ENCODE results near the gene ZNF189. TPM values are rescaled to one million over a fixed set of nuclear protein-coding genes. Genes with fewer than 3 reads are reported as not detected.

ZNF189 gene
- total and polyA plus RNA-seq, 2 donors (not counting 3 experiments of a cell fraction or from before 2014, with no cell fraction given) = 3.3 to 14.6 TPM

GRCh38 chr9:101399643-101399970, 956 bp downstream of the ZNF189 start:
- no peak overlapping the region for H2AFZ ChIP-seq (ENCODE audit: low read depth, low read length)
- peak overlapping the region; percentile 61 for H3K27ac ChIP-seq (ENCODE audit: insufficient read depth, low read depth, low read length)
- DNase-seq (ENCODE audit: low read depth, low spot score) (no peak), FAIRE-seq (no peak)
- intact Hi-C loops (cut with micrococcal nuclease) = loop anchor here (2.0 to 5.0 kb wide), 4 partner anchors 283 to 1577 kb away; partner anchors contain the start of gene MSANTD3
- peak overlapping the region; percentile 66 to 86 (median 74) for H3K4me3 ChIP-seq (replicated peaks in 1 of 3; ENCODE audit: insufficient read depth in 1 of 3, low read depth in 1 of 3, low read length in 3 of 3)
- peaks cover 65% of the 10 kb centered on the region for H3K79me2 ChIP-seq (ENCODE audit: control insufficient read depth, insufficient read depth, low read length)
- H3K27me3 ChIP-seq (ENCODE audit: control insufficient read depth in 2 of 2, insufficient read depth in 2 of 2, low read length in 2 of 2) = no peaks in the 10 kb centered on the region
- peaks cover 10 to 13% of the 10 kb centered on the region in 2 experiments for H3K36me3 ChIP-seq (ENCODE audit: control insufficient read depth in 2 of 2, extremely low read depth in 1 of 2, insufficient read depth in 2 of 2, low read length in 2 of 2)
- H3K9me1 ChIP-seq (replicated peaks; ENCODE audit: control insufficient read depth, extremely low read depth, insufficient read depth, low read length) = no peaks in the 10 kb centered on the region
- POLR2A ChIA-PET = interaction anchor here (1.3 kb wide), 1 partner anchor 10 kb away, joined by 3 read pairs; no protein-coding TSS in a partner anchor
- CTCF ChIA-PET = interaction anchor here (1.4 to 2.2 kb wide), 4 partner anchors 11 to 1075 kb away, joined by 3 to 22 read pairs (median 6); no protein-coding TSS in a partner anchor
- H3K9ac ChIP-seq (replicated peaks; ENCODE audit: extremely low read depth, insufficient read depth, low read length) = peak overlapping the region; percentile 74
- no peaks in the 10 kb centered on the region for H3K9me3 ChIP-seq (replicated peaks; ENCODE audit: control insufficient read depth, insufficient read depth, low read length)
- H3K4me2 ChIP-seq (ENCODE audit: insufficient read depth, low read length) = peak overlapping the region; percentile 89
- BruUV-seq (replicated peaks) = no TSS peak
- H3K4me1 ChIP-seq (ENCODE audit: control insufficient read depth, extremely low read depth, insufficient read depth, low read length) = peaks cover 26% of the 10 kb centered on the region
- dilution Hi-C loops (cut with MboI; ENCODE audit: extremely low pct_ligation_motif_present, low sequenced_read_pairs) = no loop called here
- no peak for TF ChIP-seq MYC (IDR thresholded peaks at IDR 0.05; ENCODE audit: low read depth, low read length)
- no peak for TF ChIP-seq CTCF (IDR thresholded peaks at IDR 0.05; ENCODE audit: extremely low read depth in 1 of 2, insufficient read depth in 1 of 2, low read depth in 1 of 2, low read length in 2 of 2)
- no peak for TF ChIP-seq EZH2 (IDR thresholded peaks at IDR 0.05; ENCODE audit: borderline replicate concordance, low read depth, low read length, severe bottlenecking)
- no peak for TF ChIP-seq GATA2 (IDR thresholded peaks at IDR 0.05; ENCODE audit: insufficient read depth, insufficient read length, low read depth, low read length)
- no peak for TF ChIP-seq MAX (IDR thresholded peaks at IDR 0.05; ENCODE audit: insufficient read depth, insufficient read length)
- TF ChIP-seq JUN (IDR thresholded peaks at IDR 0.05; ENCODE audit: borderline replicate concordance, insufficient read depth, insufficient read length, low read depth) = no peak
- no peak for TF ChIP-seq FOS (IDR thresholded peaks at IDR 0.05; ENCODE audit: borderline replicate concordance, insufficient read depth, low read length)
- no peak for TF ChIP-seq POLR2AphosphoS5 (IDR thresholded peaks at IDR 0.05; ENCODE audit: insufficient read depth, low read depth, low read length)
- TF ChIP-seq POLR2A (IDR thresholded peaks at IDR 0.05; ENCODE audit: low read depth, low read length) = no peak
- no peaks in the 10 kb centered on the region for H4K20me1 ChIP-seq (replicated peaks; ENCODE audit: control insufficient read depth, extremely low read depth, insufficient read depth, low read length)

Measured in endothelial cell of umbilical vein (primary cell).